HAP-1 (cell line): Measurements from ENCODE around the gene STAC2.
"Not testable (repeated sequence)": the region's sequence is repeated elsewhere in the genome, so short reads cannot be mapped to it uniquely, and the experiment has no call there.

Source experiments
- DNase-seq, 2 experiments: peaks; one replicate each; pipeline ENCODE4 v3.0.0-alpha.2; 2016 to 2020; ENCODE audit warnings: low spot score in 2 of 2
- H3K27me3 ChIP-seq: fragments of 250-450 bp; sonication (Bioruptor Pico); 2 replicates; pipeline ENCODE4 v1.5.1; 2020; ENCODE audit warnings: low read depth, mild to moderate bottlenecking, moderate library complexity
- H3K36me3 ChIP-seq: fragments of 250-450 bp; sonication (Bioruptor Pico); replicated peaks from 2 replicates; pipeline ENCODE4 v1.5.1; 2020; ENCODE audit warnings: mild to moderate bottlenecking
- H3K4me1 ChIP-seq: fragments of 250-450 bp; sonication (Bioruptor Pico); 2 replicates; pipeline ENCODE4 v1.5.1; 2020; ENCODE audit warnings: mild to moderate bottlenecking
- H3K4me3 ChIP-seq: fragments of 250-450 bp; sonication (Bioruptor Pico); 2 replicates; pipeline ENCODE4 v1.5.1; 2020; ENCODE audit warnings: mild to moderate bottlenecking, moderate library complexity
- H3K9me3 ChIP-seq: fragments of 250-450 bp; sonication (Bioruptor Pico); 2 replicates; pipeline ENCODE4 v1.5.1; 2020; ENCODE audit warnings: mild to moderate bottlenecking, moderate library complexity
- in situ Hi-C: fragments of 300-500 bp; cut with MboI; formaldehyde crosslinking; loops from 3 replicates; pipeline ENCODE4 v1.14.3; 2020; ENCODE audit warnings: low sequenced_read_pairs, inconsistent platforms, mixed read lengths

The STAC2 gene

DNA sequence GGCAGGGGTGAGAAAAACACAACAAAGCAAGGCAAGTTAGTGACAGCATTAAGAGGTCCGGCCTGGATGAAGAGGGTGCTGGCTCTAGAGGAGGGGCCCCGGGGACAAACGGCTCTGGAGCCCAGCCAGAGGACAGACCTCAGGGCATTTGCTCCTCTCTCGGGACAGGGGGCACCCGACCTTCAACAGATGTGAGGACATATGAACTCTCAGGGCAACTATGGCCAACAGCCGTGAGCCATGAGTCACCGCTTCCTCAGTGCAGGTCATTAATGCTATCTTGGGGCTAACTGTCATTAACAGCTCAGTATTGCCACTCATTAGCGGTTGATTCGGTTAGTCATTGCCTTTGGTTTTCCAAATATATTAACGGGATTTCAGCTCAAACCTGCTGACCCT lies 50.1 kb downstream of the STAC2 start:
- Histone ChIP-seq H3K27me3 (no peaks in the 10 kb centered on the region), H3K36me3 (peaks cover 19% of the 10 kb centered on the region), H3K4me3 (no peak overlapping the region), H3K4me1 (peaks cover 10% of the 10 kb centered on the region), H3K9me3 (no peaks in the 10 kb centered on the region)
- in situ Hi-C loops, result no loop called here
- DNase-seq, result no peak

DNA sequence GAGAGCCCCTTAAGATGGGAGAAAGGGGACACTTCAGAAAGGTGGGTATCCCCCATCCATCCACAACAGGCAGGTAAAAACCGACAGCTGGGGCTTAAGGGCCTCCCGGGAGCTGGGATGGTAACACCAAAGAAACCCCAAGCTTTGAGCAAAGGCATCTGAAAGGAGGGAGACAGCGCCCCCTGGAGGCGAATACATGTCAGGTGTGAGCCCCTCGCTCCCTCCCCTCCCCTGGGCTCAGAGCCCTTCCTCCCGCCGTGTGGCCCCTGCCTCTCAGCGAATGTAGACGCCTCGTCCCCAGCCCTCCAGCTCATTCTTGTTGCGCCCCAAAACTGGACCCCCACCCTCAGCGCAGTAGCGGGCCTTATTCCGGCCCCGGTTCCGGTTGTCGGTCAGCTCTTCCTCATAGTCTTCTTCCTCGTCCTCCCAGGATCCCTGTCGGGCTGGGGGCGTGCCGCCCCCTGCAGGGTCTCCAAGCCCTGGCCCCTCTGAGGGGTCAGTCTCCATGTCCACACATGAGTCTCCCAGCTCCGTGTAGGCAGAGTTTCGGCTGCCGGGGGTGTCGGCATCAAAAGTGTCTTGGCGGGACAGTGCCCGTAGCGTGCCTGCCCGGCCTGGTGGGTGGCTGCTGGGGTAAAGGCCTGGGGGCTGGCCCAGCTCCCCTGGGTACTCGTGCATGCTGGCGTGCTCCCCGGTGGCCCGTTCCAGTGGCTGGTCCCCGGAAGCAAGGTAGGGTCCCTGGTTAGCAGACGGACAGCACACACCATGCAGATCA lies 50.6 kb downstream of the STAC2 start:
- H3K36me3 ChIP-seq, result peaks cover 19% of the 10 kb centered on the region
- peak; percentile 60 to 87 for DNase-seq
- in situ Hi-C loops, result no loop called here
- no peak overlapping the region for H3K4me3 ChIP-seq
- H3K4me1 ChIP-seq, result peaks cover 10% of the 10 kb centered on the region
- H3K9me3 ChIP-seq, result no peaks in the 10 kb centered on the region
- no peaks in the 10 kb centered on the region for H3K27me3 ChIP-seq

DNA sequence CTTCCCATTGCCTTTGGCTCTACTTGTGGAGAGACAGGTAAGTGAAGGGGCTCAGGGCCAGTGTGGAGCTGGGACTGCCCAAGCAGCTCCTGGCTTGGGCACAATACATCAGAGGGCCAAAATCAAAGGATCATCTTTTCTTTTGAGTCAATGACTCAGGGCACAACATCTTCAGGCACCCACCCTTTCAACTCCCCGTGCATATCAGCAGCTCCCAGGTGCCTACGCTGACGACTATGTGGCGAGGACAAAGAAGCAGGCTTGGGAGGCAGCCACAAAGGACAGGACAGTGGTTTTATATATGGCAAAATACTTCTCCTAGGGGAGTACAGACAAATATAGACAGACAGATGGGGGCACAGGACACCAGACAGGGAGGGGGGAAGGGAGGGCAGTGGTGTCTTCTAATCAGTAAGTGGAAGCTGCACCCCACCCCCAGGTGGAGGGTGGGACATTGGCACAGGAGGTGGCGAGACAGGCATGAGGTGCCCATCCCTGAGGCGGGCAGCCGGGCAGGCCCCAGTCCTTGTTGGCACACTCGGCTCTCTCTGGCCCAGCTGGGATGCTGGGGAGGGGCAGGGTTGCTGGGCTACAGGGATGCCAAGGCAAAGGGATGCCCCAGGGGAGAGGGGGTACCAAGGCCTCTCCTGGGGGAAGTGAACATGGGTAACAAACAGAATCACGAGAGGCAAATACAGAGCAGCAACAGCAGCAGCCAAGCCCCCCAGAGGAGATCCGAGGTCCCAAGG lies 52.0 kb downstream of the STAC2 start:
- H3K4me3 ChIP-seq, result no peak overlapping the region
- H3K27me3 ChIP-seq, result 0 out of 2 replicates have a peak, but pooled peaks cover 2% of the 10 kb centered on the region
- DNase-seq, result no peak
- peaks cover 7% of the 10 kb centered on the region for H3K4me1 ChIP-seq
- no peaks in the 10 kb centered on the region for H3K9me3 ChIP-seq
- in situ Hi-C loops, result no loop called here
- peaks cover 19% of the 10 kb centered on the region for H3K36me3 ChIP-seq

DNA sequence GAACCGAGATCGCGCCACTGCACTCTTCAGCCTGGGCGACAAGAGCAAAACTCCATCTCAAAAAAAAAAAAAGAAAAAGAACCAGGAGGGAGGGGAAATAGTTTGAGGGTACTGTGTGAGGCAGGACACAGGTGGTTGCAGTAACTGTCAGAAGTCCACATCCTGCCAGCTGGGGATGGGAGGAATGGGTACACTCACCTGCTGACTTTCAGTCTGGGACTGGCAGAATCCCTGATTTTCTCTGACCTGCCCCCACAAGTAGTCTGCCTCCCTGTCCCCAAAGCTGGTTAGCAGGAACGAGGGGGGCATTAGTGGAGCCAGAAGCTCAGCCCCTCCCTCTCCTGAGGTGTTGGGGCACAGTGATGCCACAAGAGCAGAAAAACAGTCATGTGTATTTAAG lies 52.7 kb downstream of the STAC2 start:
- 0 out of 2 replicates have a peak, but pooled peaks cover 2% of the 10 kb centered on the region for H3K27me3 ChIP-seq
- H3K36me3 ChIP-seq, result peaks cover 19% of the 10 kb centered on the region
- no peak for DNase-seq
- in situ Hi-C loops, result no loop called here
- no peak overlapping the region for H3K4me3 ChIP-seq
- H3K9me3 ChIP-seq, result no peaks in the 10 kb centered on the region
- peaks cover 3% of the 10 kb centered on the region; the same call in 1 of the 2 replicates for H3K4me1 ChIP-seq

DNA sequence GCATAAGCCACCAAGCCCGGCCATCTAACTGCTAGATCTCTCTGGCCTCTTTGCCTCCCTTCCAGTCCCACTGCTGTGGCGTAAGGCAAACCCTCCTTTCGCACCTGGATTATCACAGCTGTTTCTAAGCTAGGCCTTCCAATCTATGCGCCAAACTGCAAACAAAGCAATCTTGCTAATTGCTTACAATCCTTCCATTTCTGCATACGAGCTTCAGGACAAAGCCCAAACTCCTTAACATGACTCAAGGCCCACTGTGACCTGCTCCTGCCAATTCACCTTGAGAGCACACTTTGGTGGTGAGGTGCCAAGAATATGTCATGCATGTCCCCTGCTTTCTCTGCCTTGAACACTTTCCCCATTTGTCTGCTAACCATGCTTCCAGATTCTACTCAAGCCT lies 53.8 kb downstream of the STAC2 start:
- in situ Hi-C loops, result no loop called here
- H3K4me1 ChIP-seq, result no peaks in the 10 kb centered on the region
- peaks cover 14% of the 10 kb centered on the region for H3K36me3 ChIP-seq
- no peak for DNase-seq
- H3K27me3 ChIP-seq, result 0 out of 2 replicates have a peak, but pooled peaks cover 2% of the 10 kb centered on the region
- no peaks in the 10 kb centered on the region for H3K9me3 ChIP-seq
- no peak overlapping the region for H3K4me3 ChIP-seq

DNA sequence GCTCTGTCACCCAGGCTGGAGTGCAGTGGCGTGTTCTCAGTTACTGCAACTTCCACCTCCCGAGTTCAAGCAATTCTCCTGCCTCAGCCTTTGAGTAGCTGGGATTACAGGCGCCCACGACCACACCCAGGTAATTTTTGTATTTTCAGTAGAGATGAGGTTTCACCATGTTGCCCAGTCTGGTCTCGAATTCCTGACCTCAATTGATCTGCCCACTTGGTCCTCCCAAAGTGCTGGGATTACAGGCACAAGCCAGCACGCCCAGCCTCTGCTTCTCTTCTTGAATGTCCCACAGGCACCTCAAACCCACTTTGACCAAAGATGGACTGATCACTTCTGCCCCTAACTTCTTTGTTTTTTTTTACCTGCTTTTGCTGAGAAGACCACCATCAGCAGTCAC lies 55.2 kb downstream of the STAC2 start:
- Histone ChIP-seq H3K36me3 (peaks cover 5% of the 10 kb centered on the region), H3K27me3 (0 out of 2 replicates have a peak, but pooled peaks cover 2% of the 10 kb centered on the region), H3K9me3 (no peaks in the 10 kb centered on the region), H3K4me1 (no peaks in the 10 kb centered on the region), H3K4me3 (no peak overlapping the region)
- DNase-seq, result no peak
- in situ Hi-C loops, result no loop called here

DNA sequence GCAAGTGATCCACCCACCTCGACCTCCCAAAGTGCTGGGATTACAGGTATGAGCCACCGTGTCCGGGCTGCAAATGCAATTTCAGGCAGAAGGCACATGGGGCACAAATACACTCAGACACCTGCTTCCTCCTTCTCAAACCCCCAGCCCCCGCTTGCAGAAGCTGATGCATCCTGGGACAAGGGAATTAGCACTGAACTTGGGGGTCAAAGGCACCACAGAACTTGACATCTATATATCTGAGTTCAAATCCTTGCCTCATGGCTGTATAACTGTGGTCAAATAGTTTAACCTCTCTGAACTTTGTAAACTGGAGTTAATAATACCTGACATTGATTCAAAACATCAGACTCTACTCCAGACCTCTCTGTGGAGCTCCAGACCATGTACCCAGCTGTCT lies 55.6 kb downstream of the STAC2 start:
- H3K4me1 ChIP-seq, result no peaks in the 10 kb centered on the region
- no peak for DNase-seq
- in situ Hi-C loops, result no loop called here
- H3K4me3 ChIP-seq, result no peak overlapping the region
- H3K9me3 ChIP-seq, result no peaks in the 10 kb centered on the region
- H3K36me3 ChIP-seq, result peaks cover under 1% of the 10 kb centered on the region
- H3K27me3 ChIP-seq, result 0 out of 2 replicates have a peak, but pooled peaks cover 2% of the 10 kb centered on the region

DNA sequence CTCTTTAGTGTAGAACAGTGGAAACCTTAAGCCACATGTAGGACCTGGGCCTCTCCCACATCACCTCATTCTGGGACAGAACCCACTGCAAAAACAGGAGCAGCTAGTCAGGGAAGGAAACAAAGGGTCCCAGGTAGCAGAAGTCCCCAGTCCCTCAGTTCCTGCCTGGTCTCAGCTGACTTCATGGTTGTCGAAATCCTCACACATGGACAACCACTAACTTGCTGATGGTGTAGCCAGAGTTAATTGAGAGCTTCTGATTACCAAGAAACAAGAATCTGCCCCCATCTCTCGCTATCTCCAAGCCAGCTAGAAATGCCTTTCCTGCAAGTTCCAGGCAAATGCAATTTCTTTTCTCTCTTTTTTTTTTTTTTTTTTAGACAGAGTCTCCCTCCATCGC lies 56.2 kb downstream of the STAC2 start:
- no peak for DNase-seq
- no peaks in the 10 kb centered on the region for H3K9me3 ChIP-seq

DNA sequence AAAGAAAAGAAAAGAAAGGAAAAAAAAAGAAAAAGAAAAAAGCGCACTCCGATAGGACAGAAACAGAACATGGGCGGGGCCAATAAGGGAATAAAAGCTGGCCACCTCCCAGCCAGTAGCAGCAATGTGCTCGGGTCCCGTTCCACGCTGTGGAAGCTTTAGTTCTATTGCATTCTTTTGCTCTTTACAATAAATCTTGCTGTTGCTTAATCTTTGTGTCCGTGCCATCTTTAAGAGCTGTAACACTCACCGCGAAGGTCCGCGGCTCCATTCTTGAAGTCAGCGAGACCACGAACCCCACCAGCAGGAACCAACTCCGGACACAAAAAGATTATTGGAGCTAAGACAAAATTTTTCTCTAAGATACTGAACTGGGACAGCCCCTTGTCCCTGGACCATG lies 56.6 kb downstream of the STAC2 start:
- no peak for DNase-seq
- Histone ChIP-seq H3K4me3 (no peak overlapping the region), H3K9me3 (no peaks in the 10 kb centered on the region), H3K4me1 (peaks cover 4% of the 10 kb centered on the region), H3K27me3 (0 out of 2 replicates have a peak, but pooled peaks cover 2% of the 10 kb centered on the region), H3K36me3 (no peaks in the 10 kb centered on the region)
- in situ Hi-C loops, result no loop called here

More for the DNA sequence above, 56.2 kb downstream of the STAC2 start:
- H3K36me3 ChIP-seq, result no peaks in the 10 kb centered on the region
- no peaks in the 10 kb centered on the region for H3K4me1 ChIP-seq
- in situ Hi-C loops, result no loop called here
- H3K4me3 ChIP-seq, result no peak overlapping the region
- 0 out of 2 replicates have a peak, but pooled peaks cover 2% of the 10 kb centered on the region for H3K27me3 ChIP-seq

DNA sequence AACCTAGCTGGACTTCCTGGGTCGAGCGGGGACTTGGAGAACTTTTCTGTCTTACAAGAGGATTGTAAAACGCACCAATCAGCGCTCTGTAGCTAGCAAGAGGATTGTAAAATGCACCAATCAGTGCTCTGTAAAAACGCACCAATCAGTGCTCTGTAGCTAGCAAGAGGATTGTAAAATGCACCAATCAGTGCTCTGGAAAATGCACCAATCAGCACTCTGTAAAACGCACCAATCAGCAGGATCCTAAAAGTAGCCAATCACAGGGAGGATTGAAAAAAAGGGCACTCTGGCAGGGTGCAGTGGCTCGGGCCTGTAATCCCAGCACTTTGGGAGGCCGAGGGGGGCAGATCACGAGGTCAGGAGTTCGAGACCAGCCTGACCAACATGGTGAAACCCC lies 57.2 kb downstream of the STAC2 start:
- in situ Hi-C loops, DNase-seq, H3K36me3 ChIP-seq: not testable (repeated sequence)

DNA sequence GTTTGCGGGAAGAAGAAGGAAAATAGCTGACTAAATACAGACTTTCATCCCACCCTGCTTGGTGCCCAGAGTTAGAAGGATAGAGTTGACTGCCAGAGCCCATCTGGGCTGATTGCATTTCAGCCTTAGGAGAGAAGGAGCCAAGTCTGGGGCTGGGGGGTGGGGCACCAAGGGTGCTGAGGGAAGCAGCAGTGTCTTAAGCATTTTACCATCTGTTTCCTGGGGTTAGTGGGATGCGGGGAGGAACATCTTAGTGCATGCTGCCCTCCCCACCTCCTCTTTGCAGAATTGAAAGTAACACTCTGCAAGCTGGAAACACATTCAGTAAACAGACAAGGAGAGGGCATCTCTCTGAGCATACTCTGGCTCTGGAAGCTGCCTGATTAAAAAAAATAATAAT lies 58.3 kb downstream of the STAC2 start:
- no peak overlapping the region for H3K4me3 ChIP-seq
- H3K27me3 ChIP-seq, result 0 out of 2 replicates have a peak, but pooled peaks cover 2% of the 10 kb centered on the region
- no peaks in the 10 kb centered on the region for H3K9me3 ChIP-seq
- peaks cover 8% of the 10 kb centered on the region for H3K4me1 ChIP-seq
- in situ Hi-C loops, result no loop called here
- H3K36me3 ChIP-seq, result no peaks in the 10 kb centered on the region
- DNase-seq, result no peak

More for the DNA sequence above, 57.2 kb downstream of the STAC2 start:
- H3K4me1 ChIP-seq, H3K27me3 ChIP-seq, H3K4me3 ChIP-seq, H3K9me3 ChIP-seq: not testable (repeated sequence)

DNA sequence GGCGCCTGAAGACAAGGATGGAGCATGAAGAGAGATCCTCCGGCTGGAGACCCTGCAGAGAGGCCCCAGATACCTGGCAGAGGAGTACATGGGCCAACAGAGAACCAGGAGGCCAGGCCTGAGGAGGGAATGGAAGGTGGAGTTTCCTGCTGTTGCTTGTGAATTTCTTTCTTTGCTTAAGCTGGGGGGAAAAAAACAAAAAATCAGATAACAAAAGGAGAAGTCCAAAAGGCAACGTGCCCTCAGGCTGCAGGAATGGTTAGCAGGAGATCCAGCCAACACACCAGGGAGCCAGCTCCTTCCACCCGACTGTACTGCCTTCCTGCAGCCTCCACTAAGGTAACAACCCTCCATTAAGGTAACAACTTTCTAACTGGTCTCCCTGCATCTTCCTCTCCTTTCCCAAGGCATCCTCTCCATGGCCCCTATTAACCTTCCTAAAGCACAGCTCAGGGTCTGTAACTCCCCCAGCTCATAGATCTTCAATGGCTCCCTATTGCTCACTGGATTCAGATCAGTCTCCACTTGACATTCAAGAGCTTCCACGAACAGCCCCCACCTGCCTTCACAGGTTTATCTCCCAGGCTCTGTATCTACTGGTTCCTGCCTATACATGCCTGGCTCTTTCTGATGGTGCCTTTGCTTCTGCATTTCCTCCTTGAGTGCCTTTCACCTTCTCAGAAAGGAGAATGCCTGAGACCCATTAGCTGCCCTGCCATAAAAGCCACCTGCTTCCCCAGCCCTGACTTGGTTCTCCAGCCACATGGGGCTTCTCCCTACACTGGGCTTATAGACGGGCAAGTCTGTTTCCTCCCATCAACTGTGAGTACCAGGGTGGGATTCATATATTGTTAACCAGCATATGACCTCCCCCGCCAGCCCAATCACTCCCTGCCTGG lies 59.1 kb downstream of the STAC2 start:
- peak in 1 of 2 experiments; percentile 30 for DNase-seq
- Histone ChIP-seq H3K4me1 (peaks cover 8% of the 10 kb centered on the region), H3K36me3 (no peaks in the 10 kb centered on the region), H3K27me3 (0 out of 2 replicates have a peak, but pooled peaks cover 2% of the 10 kb centered on the region), H3K9me3 (no peaks in the 10 kb centered on the region), H3K4me3 (no peak overlapping the region)
- in situ Hi-C loops, result no loop called here

DNA sequence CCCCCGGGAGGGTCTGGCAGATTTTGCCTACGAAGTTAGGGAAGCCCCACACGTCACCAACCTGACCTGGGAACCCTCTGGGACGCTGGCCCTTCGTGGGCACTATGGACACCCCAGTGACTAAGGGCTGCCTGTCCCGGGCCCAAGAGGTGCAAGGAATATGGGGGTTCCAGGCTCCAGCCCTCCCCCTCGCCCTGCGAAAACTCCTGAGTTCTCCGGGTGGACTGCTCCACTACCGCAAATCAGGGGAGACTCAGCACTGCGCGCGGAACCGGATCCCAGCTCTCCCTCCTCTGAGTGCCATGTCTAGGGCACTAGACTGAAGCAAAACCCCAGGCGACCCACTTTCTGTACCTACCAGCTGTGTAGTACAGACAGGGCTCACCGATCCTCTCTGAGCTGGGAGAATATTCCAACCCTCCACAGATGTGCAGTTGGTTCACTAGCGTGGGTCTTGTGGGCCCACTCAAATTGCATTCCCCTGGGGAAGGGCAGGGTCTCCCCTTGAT lies 59.9 kb downstream of the STAC2 start, which contains the start of gene ARL5C:
Gene ARL5C, minus strand, starts transcription at position 321 of the 509 bp plus-strand sequence. CDS start 401 bp downstream, outside the sequence.
- Histone ChIP-seq H3K4me1 (peaks cover 8% of the 10 kb centered on the region), H3K9me3 (no peaks in the 10 kb centered on the region), H3K4me3 (no peak within 1 kb of the TSS), H3K27me3 (0 out of 2 replicates have a peak, but pooled peaks cover 2% of the 10 kb centered on the region), H3K36me3 (no peaks in the 10 kb centered on the region)
- in situ Hi-C loops, result no loop called here
- DNase-seq, result no peak
